Measurements from ENCODE around the gene CC2D2A. TPM values are rescaled to one million over a fixed set of nuclear protein-coding genes. Genes with fewer than 3 reads are reported as not detected.

CC2D2A gene
- total and polyA plus RNA-seq, 10 of the 15 experiments (the other 5 are each of a cell fraction or from before 2014, with no cell fraction given), result 0.04 to 1.1 (median 0.26) TPM

DNA sequence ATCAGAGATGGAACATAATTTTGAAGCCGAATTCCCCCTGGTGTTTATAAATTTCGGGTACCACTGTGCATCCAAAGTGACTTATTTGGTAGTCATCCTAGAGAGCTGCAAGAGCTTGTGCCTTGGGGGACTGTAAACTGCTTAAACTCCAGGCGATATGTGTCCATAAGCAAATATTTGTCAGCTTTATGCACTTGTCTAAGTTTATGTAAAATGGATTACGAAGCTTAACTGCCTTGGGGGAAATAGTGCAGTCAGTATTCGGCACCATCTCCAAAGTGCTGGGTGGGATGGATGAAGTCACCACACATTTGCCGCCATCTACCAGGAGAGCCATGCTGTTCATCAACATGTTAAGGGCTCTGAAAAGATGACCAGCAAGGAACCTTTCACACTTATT, 65.9 kb downstream of the CC2D2A start (continued):
- TF ChIP-seq TBL1XR1 (IDR thresholded peaks at IDR 0.05; ENCODE audit: low read depth, low read length) (no peak), RAD51 (IDR thresholded peaks at IDR 0.05) (no peak), JUNB (IDR thresholded peaks at IDR 0.05) (no peak), BHLHE40 (IDR thresholded peaks at IDR 0.05; ENCODE audit: borderline replicate concordance in 1 of 2, low read depth in 2 of 2, low read length in 1 of 2) (no peak), EZH2 (IDR thresholded peaks at IDR 0.05; ENCODE audit: borderline replicate concordance, control insufficient read depth, low read depth, low read length) (no peak), ZNF622 (IDR thresholded peaks at IDR 0.05) (no peak), NFXL1 (IDR thresholded peaks at IDR 0.05; ENCODE audit: borderline replicate concordance) (no peak), POLR2A (IDR thresholded peaks at IDR 0.05; ENCODE audit: low read depth, low read length) (no peak), SIX5 (IDR thresholded peaks at IDR 0.05; ENCODE audit: low read depth, low read length, severe bottlenecking) (no peak)
- TF ChIP-seq, protein P1, sequence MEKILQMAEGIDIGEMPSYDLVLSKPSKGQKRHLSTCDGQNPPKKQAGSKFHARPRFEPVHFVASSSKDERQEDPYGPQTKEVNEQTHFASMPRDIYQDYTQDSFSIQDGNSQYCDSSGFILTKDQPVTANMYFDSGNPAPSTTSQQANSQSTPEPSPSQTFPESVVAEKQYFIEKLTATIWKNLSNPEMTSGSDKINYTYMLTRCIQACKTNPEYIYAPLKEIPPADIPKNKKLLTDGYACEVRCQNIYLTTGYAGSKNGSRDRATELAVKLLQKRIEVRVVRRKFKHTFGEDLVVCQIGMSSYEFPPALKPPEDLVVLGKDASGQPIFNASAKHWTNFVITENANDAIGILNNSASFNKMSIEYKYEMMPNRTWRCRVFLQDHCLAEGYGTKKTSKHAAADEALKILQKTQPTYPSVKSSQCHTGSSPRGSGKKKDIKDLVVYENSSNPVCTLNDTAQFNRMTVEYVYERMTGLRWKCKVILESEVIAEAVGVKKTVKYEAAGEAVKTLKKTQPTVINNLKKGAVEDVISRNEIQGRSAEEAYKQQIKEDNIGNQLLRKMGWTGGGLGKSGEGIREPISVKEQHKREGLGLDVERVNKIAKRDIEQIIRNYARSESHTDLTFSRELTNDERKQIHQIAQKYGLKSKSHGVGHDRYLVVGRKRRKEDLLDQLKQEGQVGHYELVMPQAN (conservative IDR thresholded peaks at IDR 0.05), result no peak
- TF ChIP-seq, protein P2, sequence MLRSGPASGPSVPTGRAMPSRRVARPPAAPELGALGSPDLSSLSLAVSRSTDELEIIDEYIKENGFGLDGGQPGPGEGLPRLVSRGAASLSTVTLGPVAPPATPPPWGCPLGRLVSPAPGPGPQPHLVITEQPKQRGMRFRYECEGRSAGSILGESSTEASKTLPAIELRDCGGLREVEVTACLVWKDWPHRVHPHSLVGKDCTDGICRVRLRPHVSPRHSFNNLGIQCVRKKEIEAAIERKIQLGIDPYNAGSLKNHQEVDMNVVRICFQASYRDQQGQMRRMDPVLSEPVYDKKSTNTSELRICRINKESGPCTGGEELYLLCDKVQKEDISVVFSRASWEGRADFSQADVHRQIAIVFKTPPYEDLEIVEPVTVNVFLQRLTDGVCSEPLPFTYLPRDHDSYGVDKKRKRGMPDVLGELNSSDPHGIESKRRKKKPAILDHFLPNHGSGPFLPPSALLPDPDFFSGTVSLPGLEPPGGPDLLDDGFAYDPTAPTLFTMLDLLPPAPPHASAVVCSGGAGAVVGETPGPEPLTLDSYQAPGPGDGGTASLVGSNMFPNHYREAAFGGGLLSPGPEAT (IDR thresholded peaks at IDR 0.05; ENCODE audit: low read depth), result no peak
- TF ChIP-seq, protein P3, sequence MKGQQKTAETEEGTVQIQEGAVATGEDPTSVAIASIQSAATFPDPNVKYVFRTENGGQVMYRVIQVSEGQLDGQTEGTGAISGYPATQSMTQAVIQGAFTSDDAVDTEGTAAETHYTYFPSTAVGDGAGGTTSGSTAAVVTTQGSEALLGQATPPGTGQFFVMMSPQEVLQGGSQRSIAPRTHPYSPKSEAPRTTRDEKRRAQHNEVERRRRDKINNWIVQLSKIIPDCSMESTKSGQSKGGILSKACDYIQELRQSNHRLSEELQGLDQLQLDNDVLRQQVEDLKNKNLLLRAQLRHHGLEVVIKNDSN (IDR thresholded peaks at IDR 0.05; ENCODE audit: borderline replicate concordance, extremely low read length, insufficient read depth, low read depth, low read length), result no peak

All from GM12878 (cell line).